Spleen (tissue), 7 donors: ENCODE measurements around the gene ALDH1B1.

Experiments
- POLR2AphosphoS5 ChIP-seq, 3 donors: sonication (generic); formaldehyde crosslinking; IDR thresholded peaks; one replicate each; pipeline ENCODE4 v1.5.1; 2017; ENCODE audit warnings: antibody characterized with exemption in 3 of 3
- TF ChIP-seq, protein P1 (sequence below), 11 experiments: fragments of 200-600 bp in 7 of 11; fragments of 450-650 bp in 4 of 11; sonication (generic) in 4 of 11; IDR thresholded peaks in 8 of 11; conservative IDR thresholded peaks in 3 of 11; 1 replicate in 7 of 11; 2 replicates in 4 of 11; pipeline versions ENCODE4 v1.4.0 to v1.8.0; 2016 to 2021; ENCODE audit warnings: antibody characterized with exemption in 11 of 11, inconsistent platforms in 4 of 11, mild to moderate bottlenecking in 1 of 11
- donor health status: DM: no; HTN: no; CAD: no; lungs with moderate emphysema.
- donor health status: DM: no; HTN: no; CAD: no.
- donor health status: DM: no; HTN: no; CAD: no.

DNA sequence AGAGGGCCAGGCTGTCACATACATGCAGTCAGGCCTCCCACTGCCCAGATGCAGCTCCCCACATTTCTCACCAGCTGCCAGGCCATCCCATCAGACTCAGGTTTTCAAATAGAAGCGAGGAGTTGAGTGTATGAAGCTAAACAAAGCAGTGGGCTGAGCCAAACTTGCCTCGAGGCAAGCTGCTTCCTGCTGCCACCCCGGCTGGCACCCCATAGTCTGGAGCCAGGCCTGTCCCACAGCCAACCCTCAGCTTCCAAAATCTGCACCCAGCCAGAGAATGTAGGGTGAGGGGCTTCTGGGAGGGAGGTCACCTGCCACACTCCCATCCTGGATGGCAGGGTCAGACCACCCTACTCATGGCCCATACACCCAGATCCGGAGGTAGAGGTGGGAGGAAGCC is 22.3 kb upstream of the ALDH1B1 start:
- TF ChIP-seq, protein P1, sequence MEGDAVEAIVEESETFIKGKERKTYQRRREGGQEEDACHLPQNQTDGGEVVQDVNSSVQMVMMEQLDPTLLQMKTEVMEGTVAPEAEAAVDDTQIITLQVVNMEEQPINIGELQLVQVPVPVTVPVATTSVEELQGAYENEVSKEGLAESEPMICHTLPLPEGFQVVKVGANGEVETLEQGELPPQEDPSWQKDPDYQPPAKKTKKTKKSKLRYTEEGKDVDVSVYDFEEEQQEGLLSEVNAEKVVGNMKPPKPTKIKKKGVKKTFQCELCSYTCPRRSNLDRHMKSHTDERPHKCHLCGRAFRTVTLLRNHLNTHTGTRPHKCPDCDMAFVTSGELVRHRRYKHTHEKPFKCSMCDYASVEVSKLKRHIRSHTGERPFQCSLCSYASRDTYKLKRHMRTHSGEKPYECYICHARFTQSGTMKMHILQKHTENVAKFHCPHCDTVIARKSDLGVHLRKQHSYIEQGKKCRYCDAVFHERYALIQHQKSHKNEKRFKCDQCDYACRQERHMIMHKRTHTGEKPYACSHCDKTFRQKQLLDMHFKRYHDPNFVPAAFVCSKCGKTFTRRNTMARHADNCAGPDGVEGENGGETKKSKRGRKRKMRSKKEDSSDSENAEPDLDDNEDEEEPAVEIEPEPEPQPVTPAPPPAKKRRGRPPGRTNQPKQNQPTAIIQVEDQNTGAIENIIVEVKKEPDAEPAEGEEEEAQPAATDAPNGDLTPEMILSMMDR (IDR thresholded peaks at IDR 0.05 in 8 of 11, conservative IDR thresholded peaks at IDR 0.05 in 3 of 11) = no peak
- TF ChIP-seq POLR2AphosphoS5 (IDR thresholded peaks at IDR 0.05) = no peak
